ENCODE results near the gene STARD5.
A peak's percentile ranks its signal among the peaks of the same experiment; 100 is the strongest.
"Not testable (repeated sequence)": the region's sequence is repeated elsewhere in the genome, so short reads cannot be mapped to it uniquely, and the experiment has no call there.

The STARD5 gene

DNA sequence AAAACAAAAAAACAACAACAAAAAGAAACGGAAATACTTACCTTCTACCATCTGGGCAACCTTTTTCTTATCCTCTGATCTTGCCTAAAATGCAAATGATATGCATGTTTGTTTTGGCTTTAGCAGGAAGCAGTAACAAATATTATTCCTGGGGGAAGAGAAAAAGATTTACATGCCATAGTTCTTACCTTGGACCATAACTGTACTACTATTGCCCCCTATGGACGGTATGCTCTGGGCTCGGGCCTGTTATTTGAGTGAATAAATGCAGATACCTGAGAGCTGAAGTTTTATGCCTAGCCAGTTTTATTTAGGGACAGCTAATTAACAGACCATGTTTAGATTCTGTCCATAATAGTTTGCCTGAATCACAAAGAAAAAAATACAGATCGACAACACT lies 12.6 kb upstream of the STARD5 start:
- DNase-seq, result peak in 2 of 4 experiments; percentile 6 to 16

- no peak for DNase-seq
Measured at GRCh38 chr15:81335631-81336030, 11.7 kb upstream of the STARD5 start.

DNA sequence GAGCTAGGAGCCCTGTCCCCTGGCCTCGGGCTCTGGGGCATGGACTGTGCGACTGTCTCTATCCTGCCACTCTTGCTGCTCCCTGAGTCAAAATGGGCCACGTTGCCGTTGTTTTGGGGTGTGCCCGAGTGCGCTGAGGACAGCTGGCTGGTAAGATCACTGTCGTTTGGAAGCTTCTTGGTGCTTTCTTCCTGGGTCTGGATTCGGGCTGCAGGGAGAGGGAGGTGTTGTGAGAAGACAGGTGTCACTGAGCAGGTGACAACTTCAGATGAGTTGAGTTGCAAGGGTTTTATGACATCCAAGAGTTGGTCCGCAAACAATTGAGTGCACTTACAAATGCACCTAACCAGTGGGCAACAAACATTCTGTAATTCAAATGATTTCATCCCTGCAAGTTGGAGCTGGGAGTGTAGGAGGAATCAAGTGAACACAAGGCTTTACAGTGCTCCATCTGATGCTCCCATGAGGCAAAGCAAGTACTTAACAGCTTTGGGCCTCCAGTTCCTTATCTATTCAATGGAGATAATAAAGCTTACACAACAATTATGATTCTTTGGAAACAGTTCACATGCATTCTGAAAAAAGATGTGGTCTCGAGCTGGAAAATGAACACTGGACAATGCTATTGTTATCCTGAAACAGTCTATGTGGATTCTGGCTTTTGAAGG lies 11.0 kb upstream of the STARD5 start:
- no peak for DNase-seq

DNA sequence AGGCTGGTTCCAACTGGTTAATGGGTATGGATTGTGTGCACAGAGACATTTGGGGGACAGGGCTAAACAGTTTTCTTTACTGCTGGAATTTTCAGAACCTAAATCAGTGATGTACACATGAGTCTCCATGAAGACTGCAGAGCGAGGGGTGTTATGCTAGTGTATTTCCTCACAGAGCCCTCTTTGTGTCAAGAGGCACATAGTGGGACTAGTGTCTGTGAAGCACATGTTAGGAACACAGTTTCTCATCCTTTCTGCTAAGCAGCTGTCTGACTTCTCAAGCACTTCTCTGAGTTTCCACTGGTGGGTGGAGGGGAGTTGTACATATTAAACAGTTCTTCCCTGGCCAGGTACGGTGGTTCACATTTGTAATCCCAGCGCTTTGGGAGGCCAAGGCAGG lies 9.4 kb upstream of the STARD5 start:
- no peak for DNase-seq

- DNase-seq, result no peak
Measured at GRCh38 chr15:81332326-81332725, 8.4 kb upstream of the STARD5 start.

DNA sequence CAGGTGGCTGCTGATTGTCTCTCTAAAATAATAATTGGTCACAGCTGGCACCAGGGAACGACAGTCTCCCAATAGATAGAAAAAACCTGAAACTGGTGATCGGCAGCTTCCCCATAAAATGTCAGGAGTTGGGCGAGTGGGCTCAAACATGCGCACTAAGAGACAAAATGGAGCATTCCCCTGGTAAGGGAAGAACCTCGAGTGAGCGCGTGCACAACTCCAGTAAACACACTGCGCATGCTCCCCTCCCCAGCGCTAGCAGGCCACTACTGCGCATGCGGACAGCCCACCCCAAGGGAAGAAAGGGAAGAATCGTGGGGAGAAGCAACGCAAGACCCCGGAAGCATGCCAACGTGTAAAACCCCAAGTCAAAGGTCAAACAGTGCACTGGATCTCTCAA lies 7.7 kb upstream of the STARD5 start:
- no peak for DNase-seq

DNA sequence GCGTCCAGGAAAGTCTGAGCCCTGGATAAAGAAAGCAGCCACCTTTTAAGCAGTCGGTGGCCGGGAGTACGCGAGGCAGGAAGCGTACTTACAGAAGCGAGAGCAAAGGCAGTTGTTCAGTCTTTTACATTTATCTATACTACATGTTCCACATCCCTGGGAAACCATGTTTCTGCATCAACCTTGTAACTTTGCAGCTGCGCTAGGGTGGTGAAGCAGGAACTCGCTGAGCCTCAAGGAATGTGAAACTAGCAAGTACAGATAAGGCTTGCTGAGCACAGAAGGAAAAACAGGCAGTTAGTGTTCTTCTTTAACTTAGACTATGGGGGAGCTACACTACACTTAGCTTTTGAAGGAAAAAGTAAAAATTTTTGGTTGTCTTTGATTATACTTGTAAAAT lies 7.2 kb upstream of the STARD5 start:
- not testable (repeated sequence) for DNase-seq

DNA sequence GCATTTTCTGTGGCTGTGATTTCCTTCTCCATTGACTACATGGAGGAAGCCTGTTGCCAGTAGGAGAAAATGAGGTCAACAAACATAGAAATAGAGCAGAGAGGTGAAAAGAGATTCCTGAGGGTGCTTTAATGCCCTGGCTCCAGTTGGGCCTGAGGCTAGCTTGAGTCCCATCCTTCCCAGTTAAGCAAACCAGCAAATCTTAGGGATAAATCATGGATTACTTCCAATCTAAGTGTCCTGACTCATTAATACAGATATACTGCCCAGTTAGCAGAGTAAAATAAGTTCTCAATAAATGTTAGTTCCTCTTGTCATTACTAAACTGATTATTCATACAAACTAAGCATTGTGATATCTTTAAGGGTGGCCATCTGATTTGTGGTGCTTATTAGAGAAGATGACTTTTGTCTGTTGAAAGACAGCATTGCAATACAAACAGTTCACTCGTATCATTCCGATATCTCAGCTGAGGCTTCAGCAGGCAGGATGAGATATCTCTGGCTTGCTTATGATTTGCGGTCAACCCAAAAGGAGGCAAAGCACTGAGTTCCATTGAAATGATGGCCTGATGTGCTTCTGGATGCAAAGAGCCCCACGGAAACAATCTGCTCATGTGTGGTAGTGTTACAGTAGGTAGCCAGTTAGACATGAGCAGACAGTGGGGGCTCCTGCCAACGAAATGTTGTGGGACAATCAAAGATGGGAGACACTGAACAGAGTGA lies 6.6 kb upstream of the STARD5 start:
- DNase-seq, result no peak

DNA sequence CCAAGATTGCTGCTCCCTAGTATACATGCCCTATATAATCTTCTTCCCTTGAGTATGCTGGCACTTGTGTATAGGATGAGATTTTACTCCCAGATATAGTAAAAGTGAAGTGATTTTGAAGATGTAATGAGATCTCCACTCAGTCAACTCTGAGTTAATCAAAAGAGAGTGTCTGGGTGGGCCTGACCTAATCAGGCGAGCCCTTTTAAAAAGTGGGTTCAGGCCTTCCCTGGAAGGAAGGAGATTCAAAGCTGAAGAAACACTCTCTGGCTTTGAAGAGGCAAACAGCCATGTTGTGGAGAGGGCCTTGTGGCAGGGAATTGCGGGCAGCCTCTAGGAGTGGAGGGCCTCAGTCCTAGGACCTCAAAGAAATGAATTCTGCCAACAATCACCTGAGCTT lies 5.5 kb upstream of the STARD5 start:
- DNase-seq, result no peak

DNA sequence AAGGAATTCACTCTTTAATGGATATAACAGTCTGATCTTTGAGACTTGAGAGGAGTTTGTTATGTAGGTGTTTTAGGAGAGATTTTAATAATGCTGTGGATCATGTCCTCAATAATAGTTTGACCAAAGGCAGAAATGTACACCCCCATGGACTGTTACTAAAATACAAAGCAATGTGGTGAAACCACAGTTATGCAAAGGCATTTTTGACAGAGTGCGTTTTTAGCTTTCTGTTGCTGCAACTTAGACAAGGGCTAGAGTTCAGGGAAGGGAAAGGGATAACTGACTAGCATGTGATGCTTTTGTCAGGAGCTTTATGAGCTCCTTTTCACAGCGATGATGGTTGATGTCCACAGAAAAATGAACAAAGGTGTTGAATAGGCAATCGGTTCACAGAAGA lies 3.6 kb upstream of the STARD5 start:
- no peak for DNase-seq

- no peak for DNase-seq
Measured at GRCh38 chr15:81326466-81327212, 2.7 kb upstream of the STARD5 start.

GRCh38 chr15:81323559-81323943 lies 390 bp downstream of the STARD5 start:
- no peak for DNase-seq

- no peak for DNase-seq
Measured at GRCh38 chr15:81322676-81323253, 1.2 kb downstream of the STARD5 start.

DNA sequence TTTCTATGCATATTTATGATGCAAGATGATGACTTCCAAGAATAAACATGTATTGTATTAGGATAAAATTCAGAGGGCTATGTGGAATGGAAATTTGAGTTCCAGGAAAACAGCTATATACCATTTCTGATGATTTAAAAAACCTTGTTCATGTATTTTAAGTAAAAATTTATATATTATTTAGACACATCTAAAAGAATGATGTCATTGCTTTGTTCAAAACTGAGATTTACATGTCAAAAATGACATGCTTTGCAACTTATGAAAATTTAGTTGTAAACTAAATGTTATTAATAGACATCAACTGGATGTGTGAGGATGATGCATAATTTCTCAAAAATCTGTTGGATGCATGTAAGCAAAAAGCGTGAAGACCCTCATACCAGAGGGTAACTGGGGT lies 2.3 kb downstream of the STARD5 start:
- no peak for DNase-seq

DNA sequence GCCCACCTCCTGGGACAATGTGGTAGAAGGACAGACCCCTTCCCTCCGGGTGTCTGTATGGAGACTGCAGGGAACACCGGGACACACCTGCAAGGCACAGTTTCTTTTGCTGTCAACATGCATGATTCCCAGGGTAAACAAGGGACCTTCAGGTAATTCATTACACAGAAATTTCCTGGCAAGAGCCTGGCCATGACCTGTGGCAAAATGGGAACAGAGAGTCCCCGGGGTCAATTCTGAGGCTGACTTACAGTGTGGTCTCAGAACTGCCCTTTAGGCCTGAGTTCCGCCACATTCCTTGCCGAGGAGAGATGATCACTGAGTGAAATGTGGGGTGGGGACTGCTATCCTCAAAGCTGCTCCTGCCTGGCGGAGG lies 6.3 kb downstream of the STARD5 start:
- DNase-seq, result no peak

- DNase-seq, result no peak
Measured at GRCh38 chr15:81316267-81316666, 7.7 kb downstream of the STARD5 start.

DNA sequence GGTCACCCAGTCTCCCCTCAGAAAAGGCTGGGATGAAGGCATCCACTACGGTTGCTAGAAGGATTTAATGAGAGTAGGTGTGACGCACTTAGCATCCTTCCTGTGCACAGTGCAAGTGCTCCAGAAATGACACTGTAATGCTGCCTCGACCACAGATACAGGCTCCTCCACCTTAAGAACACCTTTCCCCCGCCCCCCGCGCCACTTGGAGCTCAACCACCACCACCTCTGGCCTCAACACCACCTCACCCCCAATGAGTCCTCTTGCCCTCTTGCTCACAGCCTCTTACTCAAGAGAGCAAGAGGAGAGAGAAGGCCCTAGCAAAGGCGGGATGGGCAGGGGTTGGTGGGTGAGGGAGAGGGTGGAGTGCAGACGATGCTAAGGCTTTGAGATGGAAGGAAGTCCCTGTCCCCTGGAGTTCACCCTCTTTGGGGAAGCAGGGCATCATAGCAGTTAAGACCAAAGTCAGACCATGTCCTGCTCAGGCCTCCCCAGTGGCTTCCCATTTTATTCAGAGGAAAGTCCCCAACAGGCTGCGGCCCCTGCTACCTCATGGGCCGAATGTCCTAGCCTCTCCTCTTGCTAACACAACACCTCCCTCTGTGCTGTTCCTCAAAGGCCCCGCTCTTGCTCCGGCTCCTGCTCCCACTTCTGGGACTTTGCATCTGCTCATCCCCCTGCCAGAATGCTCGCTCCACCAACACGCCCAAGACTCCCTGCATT lies 8.3 kb downstream of the STARD5 start:
- DNase-seq, result no peak

- DNase-seq, result no peak
Measured at GRCh38 chr15:81314378-81314777, 9.6 kb downstream of the STARD5 start.

DNA sequence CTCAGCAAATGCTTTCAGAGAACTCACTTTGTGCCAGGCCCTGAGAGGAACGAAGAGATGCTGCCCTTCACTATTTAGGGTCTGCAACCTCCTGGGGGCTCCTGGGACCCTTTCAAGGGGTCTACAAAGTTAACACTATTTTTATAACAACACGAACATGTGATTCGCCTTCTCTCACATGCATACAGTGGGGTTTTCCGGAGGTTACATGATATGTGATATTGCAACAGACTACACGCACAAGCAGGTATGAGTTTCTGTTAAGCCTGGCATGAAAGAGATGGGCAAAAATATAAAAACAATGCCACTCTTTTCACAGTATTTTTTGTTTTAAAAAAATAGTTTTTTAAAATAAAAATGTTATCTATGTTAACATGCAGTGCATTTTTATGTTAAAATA lies 10.3 kb downstream of the STARD5 start:
- DNase-seq, result no peak

GRCh38 chr15:81312790-81313543 lies 11.0 kb downstream of the STARD5 start:
- no peak for DNase-seq

DNA sequence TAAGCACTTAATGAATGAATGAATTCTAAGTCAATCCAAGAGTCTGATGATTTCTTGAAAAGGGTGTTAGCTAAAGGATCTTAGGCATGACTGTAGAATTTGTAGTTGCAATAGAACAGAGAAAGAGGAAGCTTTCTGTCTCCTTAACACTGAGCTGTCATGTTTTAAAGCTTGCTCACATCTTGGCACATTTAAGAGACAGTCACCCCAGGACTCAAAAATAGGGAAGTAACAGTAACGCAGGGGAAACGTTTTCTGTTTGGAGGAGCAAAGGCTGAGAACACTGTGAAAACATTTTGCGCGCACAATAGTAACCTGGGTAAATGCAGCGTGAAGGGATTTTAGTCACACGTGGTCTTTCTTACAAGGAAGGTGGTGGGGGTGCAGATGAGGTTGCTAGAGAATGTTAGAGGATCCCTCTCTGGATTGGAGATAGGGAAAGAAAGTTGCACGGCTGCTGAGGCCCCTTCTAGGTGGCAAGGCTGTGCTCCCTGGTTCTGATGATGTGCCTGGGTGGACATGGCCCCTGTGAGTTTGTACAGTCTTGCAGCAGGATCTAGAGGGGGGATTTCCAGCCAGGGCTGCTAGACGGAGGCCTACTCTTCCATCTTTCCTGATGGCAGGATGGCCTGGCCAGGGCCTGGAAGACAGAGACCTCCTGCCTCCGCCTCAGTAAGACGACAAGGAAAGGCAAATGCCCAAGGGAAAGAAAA lies 12.0 kb downstream of the STARD5 start:
- DNase-seq, result no peak

DNA sequence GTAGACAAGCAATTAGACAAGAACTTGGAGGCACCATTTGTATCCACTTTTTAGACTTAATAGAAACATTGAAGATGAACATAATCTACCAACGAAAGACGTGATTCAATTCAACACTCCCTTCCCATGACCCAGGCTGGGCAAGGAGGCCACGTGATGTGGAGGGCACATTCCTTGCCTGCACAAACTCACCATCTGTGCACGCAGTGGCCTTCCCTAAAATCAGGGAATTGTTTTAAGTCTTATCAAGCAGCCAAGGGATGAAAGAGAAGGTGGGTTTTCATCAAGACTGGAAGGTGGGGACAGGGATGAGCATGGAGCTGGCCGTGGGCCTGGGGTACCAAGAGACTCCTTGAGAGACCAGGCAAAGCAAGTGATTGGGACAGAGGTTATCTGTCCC lies 13.5 kb downstream of the STARD5 start:
- no peak for DNase-seq

Measured in activated CD4-positive, CD25-positive, alpha-beta regulatory T cell (primary cell).